Cardiac muscle cell (in vitro differentiated cells and primary cell): Measurements from ENCODE around the gene CDH23. TPM values are rescaled to one million over a fixed set of nuclear protein-coding genes. Genes with fewer than 3 reads are reported as not detected.
A peak's percentile ranks its signal among the peaks of the same experiment; 100 is the strongest.

Source experiments
- DNase-seq, 2 donors: peaks; one replicate each; pipeline versions ENCODE4 v3.0.0 to v3.0.0-alpha.2; 2010 to 2017; ENCODE audit warnings: low read depth in 1 of 2, low spot score in 1 of 2
- H3K27ac ChIP-seq: fragments of 200-600 bp; sonication (generic); 2 replicates; pipeline ENCODE4 v1.5.1; 2016
- H3K27me3 ChIP-seq: fragments of 200-600 bp; sonication (generic); 2 replicates; pipeline ENCODE4 v1.6.0; 2016; ENCODE audit warnings: control low read depth
- H3K36me3 ChIP-seq: fragments of 200-600 bp; sonication (generic); 2 replicates; pipeline ENCODE4 v1.5.1; 2016; ENCODE audit warnings: control low read depth
- H3K4me1 ChIP-seq: fragments of 200-600 bp; sonication (generic); 2 replicates; pipeline ENCODE4 v1.8.1; 2017; ENCODE audit warnings: low read depth, mild to moderate bottlenecking, mixed run types
- H3K4me3 ChIP-seq: fragments of 200-600 bp; sonication (generic); 2 replicates; pipeline ENCODE4 v1.5.1; 2016; ENCODE audit warnings: mild to moderate bottlenecking
- H3K9me3 ChIP-seq: fragments of 200-600 bp; sonication (generic); 2 replicates; pipeline ENCODE4 v1.5.1; 2017; ENCODE audit warnings: low read depth, mild to moderate bottlenecking, control low read depth
- CTCF ChIP-seq: IDR thresholded peaks from 2 replicates; pipeline ENCODE4 v1.5.1; 2012; ENCODE audit warnings: low read depth, mild to moderate bottlenecking, low read length
- polyA plus RNA-seq: library from polyadenylated mRNA; unstranded; fragments of >200 nt; fragmentation: Nextera tagmentation; extraction: Ambion mirVana; gene quantifications from 2 replicates; pipeline ENCODE4 v1.2.1, GENCODE V29; 2016
- total RNA-seq: library from RNA; depleted of rRNA; stranded (reverse); fragments of >200 nt; gene quantifications from 2 replicates; pipeline ENCODE4 v1.2.3, GENCODE V29; 2016

CDH23 gene
- total and polyA plus RNA-seq, 2 experiments from 2014 or later: 0.05 to 0.51 TPM

- no peak for DNase-seq
- no peak overlapping the region for H3K27ac ChIP-seq
- H3K27me3 ChIP-seq: no peaks in the 10 kb centered on the region
- no peaks in the 10 kb centered on the region for H3K9me3 ChIP-seq
- peaks cover 13% of the 10 kb centered on the region for H3K4me1 ChIP-seq
- no peaks in the 10 kb centered on the region for H3K36me3 ChIP-seq
- H3K4me3 ChIP-seq: no peak overlapping the region
- no peak for TF ChIP-seq CTCF
Observed at GRCh38 chr10:71494476-71494875, 97.8 kb downstream of the CDH23 start.

GRCh38 chr10:71494980-71495381 lies 98.3 kb downstream of the CDH23 start:
- Histone ChIP-seq H3K27me3 (no peaks in the 10 kb centered on the region), H3K9me3 (no peaks in the 10 kb centered on the region), H3K36me3 (no peaks in the 10 kb centered on the region), H3K4me1 (peaks cover 13% of the 10 kb centered on the region), H3K27ac (no peak overlapping the region), H3K4me3 (no peak overlapping the region)
- DNase-seq: no peak
- no peak for TF ChIP-seq CTCF

- no peaks in the 10 kb centered on the region for H3K9me3 ChIP-seq
- peak in 1 of 2 donors; percentile 49 for DNase-seq
Observed at GRCh38 chr10:71496927-71497762, 100.4 kb downstream of the CDH23 start.

GRCh38 chr10:71497763-71498326 lies 101.1 kb downstream of the CDH23 start:
- Histone ChIP-seq H3K27ac (peak overlapping the region; percentile 75), H3K36me3 (no peaks in the 10 kb centered on the region), H3K4me3 (no peak overlapping the region), H3K27me3 (no peaks in the 10 kb centered on the region), H3K4me1 (peaks cover 25% of the 10 kb centered on the region), H3K9me3 (no peaks in the 10 kb centered on the region)
- TF ChIP-seq CTCF: no peak
- no peak for DNase-seq

More at GRCh38 chr10:71496927-71497762, 100.4 kb downstream of the CDH23 start:
- peak overlapping the region; percentile 75 for H3K27ac ChIP-seq
- H3K4me3 ChIP-seq: no peak overlapping the region
- no peaks in the 10 kb centered on the region for H3K27me3 ChIP-seq
- peaks cover 24% of the 10 kb centered on the region for H3K4me1 ChIP-seq
- TF ChIP-seq CTCF: no peak
- H3K36me3 ChIP-seq: no peaks in the 10 kb centered on the region

GRCh38 chr10:71501402-71501801 lies 104.7 kb downstream of the CDH23 start:
- no peak overlapping the region for H3K27ac ChIP-seq

More at GRCh38 chr10:71501402-71501801, 104.7 kb downstream of the CDH23 start:
- no peak for TF ChIP-seq CTCF
- Histone ChIP-seq H3K4me3 (no peak overlapping the region), H3K27me3 (no peaks in the 10 kb centered on the region), H3K36me3 (no peaks in the 10 kb centered on the region), H3K4me1 (peaks cover 25% of the 10 kb centered on the region), H3K9me3 (no peaks in the 10 kb centered on the region)
- DNase-seq: no peak
